H1 (cell line): ENCODE results near the gene ZNF254. TPM values are rescaled to one million over a fixed set of nuclear protein-coding genes. Genes with fewer than 3 reads are reported as not detected.

Experiments used
- ATF3 ChIP-seq: IDR thresholded peaks from 2 replicates; pipeline ENCODE4 v1.6.1; 2011; ENCODE audit warnings: low read depth, mild to moderate bottlenecking, low read length; ENCODE audit not compliant: insufficient read depth
- NANOG ChIP-seq: IDR thresholded peaks from 2 replicates; pipeline ENCODE4 v1.6.1; 2011; ENCODE audit warnings: low read length, low read depth, mild to moderate bottlenecking, inconsistent platforms; ENCODE audit not compliant: insufficient read depth, poor library complexity, severe bottlenecking
- polyA plus RNA-seq, 7 experiments: library from polyadenylated mRNA; depleted of rRNA in 3 of 7; stranded (reverse) in 5 of 7; unstranded in 2 of 7; fragments of >200 nt in 5 of 7; fragments of 200-250 nt in 2 of 7; gene quantifications; 1 replicate in 5 of 7; 2 replicates in 1 of 7; 4 replicates in 1 of 7; pipeline versions ENCODE4 v1.2.1 to v1.2.3, GENCODE V29; 2011 to 2013; ENCODE audit warnings: missing spikeins in 2 of 7, mixed read lengths in 2 of 7
- total RNA-seq: library from RNA; stranded (reverse); fragmentation: NEBNext Ultra II Directional; extraction: Animal tissue kit (Norgen Biotek cat#: 25700); gene quantifications from 2 replicates; pipeline ENCODE4 v1.2.1, GENCODE V29; 2021

The ZNF254 gene
- total and polyA plus RNA-seq, 2 of the 8 experiments (the other 6 are each of a cell fraction or from before 2014, with no cell fraction given) = 4.4 to 22.0 TPM

- no peak for TF ChIP-seq ATF3
- TF ChIP-seq NANOG = no peak
Observed at GRCh38 chr19:24081056-24081455, 5.9 kb upstream of the ZNF254 start (continued).
